GM21526 (cell line): ENCODE results near the gene SDK2.

Experiments used
- ATAC-seq: cut with Tn5 transposase; IDR thresholded peaks from one replicate; pipeline ENCODE4 v1.9.1; 2021; ENCODE audit warnings: moderate library complexity; ENCODE audit not compliant: unreplicated experiment, low FRiP score

SDK2 gene

DNA sequence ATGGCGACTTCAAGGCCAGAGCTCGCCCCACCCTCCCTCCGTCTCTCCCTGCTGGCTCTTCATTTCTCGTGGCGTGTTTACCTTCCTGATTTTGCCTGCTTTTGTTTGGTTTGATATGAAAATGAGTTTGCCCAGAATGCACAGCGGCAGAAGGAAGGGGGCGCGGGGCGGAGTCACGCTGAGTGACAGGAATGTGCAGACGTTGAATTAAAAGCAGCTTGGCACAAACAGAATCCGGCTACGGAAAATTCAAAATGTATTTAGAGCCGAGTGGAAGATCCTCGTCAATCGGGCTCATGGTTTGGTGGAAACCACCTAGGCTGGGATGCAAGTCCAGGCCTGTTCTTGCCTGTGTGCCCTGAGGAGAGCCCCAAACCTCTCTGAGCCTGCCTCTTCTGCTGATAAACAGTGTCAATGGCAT, 102.7 kb downstream of the SDK2 start:
- ATAC-seq: no peak

DNA sequence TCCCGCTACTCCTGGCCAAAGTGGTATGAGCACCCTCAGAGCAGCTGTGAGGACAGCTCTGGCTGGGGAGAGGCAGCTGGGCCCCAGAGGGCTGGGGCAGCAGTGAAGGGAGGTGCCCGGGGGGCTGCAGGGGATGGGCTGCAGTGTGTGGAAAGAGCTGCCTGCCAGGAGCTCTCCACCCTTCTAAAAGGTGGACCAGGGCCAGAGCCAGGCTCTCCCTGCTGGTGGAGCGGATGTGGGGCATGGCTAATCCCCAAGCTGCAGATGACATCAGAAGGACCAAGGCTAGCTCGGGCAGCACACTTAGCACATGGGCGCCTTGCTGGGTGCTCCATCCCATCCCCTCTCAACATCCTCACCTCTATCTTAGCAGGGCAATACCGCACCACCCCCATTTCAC, 103.1 kb downstream of the SDK2 start:
- no peak for ATAC-seq

DNA sequence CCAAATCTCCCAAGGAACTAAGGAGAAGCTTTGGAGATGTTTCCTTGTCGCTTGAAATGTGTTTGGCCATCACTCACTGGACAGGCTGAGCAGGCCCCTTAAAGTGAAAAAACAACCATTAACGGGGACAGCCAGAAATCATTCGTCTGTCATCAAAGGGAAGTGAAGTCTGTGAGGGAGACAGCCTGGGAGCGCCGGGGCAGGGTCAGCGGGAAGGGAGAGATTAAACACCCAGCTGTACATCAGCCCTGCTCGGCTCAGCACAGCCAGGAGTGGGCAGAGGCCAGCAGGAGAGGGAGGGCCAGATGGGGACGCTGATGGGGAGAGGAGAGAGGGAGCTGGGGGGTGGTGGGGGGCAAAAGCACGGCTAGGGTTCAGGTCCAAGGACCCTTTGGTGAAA, 105.1 kb downstream of the SDK2 start:
- ATAC-seq: no peak

DNA sequence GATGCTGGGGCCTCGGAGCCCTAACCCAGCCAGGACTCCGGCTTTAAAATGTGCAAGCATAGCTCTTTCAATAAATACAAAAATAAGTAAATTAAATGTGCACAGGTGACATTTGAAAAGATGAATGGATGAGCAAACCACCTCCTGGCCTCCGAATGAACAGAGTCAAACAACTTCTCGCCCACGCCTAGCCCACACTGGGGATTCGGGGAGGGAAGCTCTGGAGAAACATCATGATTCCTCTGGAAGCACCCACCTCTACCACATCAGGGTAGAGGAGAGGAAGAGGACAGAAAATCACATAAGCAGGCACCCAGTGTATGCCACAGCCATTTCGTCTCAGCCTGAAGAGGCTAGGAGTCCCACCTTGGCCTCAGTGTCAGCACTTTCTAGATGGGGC, 105.8 kb downstream of the SDK2 start:
- no peak for ATAC-seq

DNA sequence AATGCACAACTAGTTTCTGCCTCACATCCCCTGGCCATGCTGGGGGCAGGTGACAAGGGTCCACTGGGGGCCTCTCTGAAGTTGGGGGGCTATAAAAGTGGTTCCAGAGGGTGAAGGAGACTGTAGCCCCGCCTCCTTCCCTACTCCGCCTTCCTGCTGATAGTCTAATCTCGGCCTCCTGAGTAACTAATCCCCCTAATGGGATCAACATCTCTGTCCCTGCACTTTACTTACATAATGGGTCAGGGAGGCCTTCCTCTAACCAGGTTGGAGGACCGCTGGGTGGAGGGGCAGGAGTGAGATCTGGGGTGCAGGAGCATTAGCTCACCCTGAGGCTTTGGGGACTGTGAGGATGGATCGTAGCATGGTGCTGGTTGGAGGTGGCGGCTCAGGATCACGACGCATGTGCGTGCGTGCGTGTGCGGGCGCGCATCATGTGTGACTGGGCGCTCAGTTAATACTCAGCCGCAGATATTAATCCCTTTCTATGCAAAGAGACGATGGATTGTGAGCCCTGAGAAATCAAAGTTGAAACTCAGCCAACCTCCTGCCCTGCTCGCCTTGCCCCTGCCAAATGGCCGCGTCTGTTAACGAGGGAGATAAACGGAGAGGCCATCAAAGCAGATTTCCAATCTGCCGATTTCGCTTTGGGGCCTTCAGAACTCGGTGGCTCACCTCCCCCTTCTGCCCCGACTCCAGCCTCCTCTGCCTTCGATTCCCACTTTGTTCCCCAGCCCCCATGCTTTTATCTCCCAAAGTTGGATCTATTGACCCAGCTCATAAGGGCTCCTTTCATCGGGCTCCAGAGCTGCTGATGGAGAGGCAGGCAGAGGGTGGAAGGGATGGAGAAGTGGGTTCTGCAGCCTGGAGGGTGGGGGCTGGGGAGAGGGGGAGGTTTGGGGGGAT, 107.3 kb downstream of the SDK2 start:
- ATAC-seq: no peak

DNA sequence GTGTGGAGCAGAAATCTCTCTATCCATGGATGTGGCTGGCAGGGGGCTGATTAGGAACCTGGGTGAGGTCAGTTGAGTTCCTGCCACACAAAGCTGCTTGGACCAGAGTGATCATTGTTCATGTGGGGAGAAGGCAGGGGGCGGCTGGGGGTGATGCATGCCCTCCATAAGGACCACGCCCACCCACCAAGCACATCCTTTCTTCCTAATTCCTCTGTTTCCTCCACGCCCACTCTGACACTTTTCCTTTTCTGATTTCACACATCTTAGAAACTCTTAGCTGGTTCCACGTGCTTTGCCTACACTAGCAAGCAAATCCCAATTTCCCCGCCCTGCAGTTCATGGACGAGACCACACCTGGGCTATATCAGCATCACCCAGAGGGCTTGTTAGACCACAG, 108.5 kb downstream of the SDK2 start:
- ATAC-seq: no peak

DNA sequence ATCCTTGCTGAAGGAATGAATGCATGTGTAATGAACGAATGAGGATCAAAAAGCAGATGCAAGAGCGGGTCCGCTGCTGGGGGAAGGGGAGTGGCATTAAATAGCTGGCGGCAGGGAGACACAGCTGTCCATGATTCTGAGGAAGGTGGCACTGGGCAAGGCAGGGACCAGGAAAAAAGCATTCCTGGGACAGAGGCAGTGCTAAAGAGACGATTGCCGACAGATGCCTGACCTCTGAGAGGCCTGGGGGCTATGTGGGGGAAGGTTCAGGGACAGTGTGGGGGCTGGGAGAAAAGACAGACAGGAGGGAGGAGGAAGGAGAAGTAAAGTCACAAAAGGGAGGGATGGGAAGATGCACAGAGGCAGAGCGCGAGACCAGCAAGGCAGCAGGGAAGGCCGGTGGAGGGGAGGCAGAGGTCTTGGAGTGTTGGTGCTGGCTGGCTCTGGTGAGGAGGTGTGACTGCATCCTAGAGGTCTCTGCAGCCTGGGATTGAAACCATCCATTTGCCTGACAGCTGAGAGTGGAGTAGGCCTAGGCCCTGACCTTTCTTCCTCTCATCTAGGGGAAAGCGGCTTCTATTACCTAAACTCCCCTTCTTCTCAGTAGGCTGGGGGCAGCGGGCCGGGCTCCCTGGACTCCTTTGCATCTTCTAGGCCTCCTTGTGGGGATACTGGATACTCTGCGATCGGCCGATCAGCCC, 109.9 kb downstream of the SDK2 start:
- no peak for ATAC-seq

DNA sequence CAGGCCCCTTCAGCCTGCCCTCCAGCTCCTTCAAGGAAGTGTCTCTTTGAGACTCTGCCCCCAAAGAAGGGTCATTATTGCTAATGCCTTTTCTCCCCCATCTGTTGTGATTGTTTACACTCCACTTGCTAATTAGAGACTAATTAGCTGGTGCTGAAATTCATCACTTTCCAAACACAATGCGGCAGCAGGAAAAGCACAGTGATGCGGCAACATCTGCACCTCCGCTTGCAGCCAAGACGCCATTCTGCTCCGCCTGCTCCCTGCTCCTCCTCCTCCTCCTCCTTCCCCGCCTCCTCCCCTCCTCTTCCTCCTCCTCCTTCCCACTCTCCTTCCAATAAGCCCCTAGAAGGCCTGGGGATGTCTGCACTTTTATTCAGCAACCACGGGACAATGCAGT, 110.5 kb downstream of the SDK2 start:
- no peak for ATAC-seq

DNA sequence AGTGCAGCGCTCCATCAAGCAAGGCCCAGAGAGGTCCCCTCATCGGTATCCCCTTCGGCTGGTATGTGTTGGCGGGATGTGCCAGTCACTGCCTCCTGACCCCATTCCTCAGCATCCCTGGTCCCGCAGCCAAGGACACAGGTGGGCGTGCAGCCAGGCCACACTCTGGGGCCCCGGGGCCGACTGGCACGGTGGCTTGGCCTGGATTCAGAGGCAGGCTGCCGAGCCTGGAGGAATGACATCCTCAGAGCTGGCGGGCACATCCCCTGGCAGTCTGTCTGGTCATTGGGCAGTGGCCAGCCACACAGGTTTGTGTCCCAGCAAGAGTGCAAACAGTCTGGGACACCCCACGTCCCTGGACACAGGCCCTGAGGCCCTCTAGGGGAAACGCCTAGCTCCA, 111.1 kb downstream of the SDK2 start:
- ATAC-seq: no peak

DNA sequence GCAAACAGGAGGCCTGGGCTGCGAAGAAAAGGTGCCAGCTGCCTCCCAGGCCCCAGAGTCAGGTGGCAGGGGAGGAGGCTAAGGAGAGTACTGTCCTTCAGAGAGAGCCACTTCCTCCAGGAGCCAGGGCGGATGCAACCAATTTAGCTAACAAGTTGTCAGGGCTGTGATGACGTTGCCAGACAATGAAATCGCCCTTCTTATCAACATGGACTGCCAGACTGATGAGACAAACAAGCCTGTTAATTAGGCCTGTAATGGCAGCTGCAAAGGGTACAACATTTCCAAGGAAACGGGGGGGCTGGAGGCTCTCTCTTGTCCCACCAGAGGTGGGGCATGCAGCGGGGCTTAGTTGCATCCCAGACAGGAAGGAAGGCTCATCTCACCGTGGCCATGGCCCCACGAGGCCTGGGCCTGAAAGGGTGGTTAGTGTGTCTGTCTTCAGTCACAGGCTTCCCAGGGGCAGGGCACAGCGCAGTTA, 111.8 kb downstream of the SDK2 start:
- ATAC-seq: no peak

DNA sequence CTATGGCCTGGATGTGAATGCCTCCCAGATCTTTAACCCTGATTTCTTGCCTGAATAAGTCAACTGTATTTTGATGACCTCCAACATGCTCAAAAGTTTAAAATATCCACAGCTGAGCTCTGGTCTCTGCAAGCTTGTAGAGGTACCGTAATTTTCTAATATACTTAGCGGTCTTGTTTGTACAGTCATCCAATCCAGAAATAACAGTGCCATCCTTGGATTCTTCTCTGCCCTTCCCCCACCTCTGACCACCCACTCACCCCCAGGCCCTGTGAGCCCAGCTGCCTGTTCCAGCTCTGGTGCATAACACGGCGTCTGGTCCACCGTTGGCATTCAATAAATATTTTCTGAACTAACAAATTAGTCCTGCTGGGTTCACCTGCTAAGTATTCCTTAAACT, 113.1 kb downstream of the SDK2 start:
- no peak for ATAC-seq

DNA sequence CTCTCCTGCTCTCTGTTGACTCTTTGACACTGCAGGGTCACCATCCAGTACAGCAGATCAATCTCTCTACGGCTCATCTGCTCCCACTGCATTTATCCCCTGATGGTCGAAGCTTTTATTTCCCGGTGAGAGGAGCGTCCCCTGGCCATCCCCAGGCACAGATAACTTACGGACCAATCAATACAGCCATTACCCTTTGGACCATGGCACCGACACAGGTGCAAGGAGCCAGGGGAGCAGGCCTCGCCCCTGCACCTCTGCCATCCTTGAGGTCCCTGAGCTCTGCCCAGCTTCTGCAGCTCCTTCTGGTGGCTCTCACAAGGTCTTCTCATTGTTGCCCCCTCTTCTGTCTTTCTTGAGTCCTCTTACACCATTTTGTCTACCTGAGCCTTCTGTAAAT, 115.6 kb downstream of the SDK2 start:
- no peak for ATAC-seq

DNA sequence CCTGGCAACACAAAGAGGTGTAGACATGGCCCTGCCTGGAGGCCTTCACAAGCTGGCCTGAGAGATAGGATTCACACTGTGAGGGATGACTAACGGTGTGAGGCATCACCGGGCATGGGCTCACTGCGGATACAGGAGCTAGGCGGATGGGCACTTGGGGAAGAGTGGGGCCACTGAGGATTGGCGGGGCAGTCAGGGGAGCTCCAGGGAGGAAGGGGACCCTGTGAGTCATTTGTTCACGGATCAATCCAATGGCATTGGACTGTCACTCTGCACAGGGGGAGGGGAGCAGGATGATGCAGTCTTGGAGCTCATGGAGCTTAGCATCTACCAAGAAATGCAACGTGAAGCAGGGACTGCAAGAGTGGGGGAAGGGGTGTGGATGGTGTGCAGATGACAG, 117.3 kb downstream of the SDK2 start:
- ATAC-seq: no peak

DNA sequence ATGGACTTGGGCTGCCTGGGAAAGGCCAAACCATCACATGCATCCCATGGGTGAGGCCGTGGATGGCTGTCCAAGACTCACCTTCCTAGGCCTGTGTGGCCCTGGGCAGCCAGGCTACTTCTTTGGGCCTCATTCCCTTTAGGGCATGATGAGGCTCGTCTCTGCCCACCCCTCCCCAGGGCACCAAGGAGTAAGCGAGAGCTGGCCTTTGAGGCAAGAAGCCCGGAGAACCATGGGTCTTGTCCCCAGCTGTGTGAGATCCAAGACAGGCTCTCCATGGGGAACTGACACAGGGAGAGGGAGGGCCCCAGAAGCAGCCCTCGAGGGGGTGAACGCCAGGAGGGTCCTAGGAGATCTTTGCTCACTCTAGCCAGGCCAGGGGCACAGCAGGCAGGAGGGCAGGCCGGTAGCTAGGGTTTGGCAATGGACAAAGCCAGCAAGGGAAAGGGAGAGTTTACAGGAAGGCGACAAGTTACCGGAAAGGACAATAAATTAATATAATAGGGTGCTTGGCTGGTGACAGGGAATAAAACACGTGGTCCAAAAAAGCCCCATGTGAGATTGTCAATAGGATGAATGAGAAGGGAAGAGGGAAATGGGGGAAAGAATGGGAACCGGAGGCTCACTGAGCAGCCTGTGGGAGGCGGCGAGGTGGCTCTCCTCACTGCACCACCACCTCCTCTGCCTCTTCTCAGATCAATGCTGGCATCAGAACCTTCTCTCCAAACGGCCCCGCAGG, 119.1 kb downstream of the SDK2 start:
- ATAC-seq: no peak

DNA sequence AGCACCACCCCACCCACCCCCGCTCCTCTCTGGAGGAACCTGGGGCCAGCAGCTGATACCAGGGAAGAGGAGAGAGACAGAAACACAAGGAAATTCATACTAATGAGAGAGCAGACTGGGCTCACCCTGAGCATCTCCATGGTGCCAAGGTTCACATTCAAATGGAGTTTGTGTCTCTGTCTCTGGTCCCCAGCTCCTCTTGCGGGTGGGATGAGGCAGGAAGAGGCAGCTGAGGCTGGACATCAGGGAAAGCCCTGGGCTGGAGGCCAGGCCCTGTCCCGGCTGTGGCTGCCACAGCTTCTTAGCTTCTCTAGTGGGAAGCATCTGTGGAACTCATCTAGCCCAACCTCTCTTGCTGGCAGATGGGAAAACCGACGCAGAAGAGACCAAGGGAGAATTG, 121.5 kb downstream of the SDK2 start:
- no peak for ATAC-seq

DNA sequence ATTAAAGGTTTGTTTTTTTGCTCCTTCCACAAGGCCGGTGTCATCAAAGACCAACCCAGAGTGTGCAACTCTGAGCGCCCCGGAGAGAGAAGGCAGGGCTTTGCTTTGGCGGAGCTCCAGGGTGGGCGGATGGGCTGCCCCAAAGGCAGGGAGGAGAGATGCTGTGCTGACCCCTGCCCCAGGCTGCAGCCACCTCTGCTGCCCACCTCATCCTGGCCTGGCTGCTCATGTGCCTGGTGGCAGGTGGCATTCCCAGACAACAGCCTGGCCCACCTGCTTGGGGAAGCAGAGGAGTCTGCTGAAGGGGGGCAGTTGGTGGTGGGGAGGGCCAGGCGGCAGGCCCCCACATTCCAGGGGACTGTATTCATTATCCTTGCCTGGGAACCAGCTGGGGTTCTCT, 122.1 kb downstream of the SDK2 start:
- no peak for ATAC-seq

DNA sequence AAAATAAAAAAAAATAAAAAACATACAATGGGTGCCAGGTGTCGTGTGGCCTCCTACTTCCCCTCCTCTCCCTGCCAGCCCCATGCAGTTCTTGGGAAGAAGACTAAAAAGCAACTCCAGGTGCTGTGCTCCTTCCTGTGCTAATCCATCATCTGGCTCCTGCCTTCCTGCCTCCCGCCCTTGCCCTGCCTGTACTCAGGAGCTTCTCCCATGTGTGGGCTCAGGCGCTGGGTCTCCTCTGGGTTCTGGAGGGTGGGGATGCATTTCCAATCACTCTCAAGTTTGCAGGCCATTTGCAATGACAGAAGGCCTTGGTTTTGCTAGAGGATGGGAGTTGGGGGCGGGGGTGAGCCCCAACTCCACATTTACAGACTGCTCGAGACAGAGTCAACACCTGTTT, 122.9 kb downstream of the SDK2 start:
- ATAC-seq: no peak

DNA sequence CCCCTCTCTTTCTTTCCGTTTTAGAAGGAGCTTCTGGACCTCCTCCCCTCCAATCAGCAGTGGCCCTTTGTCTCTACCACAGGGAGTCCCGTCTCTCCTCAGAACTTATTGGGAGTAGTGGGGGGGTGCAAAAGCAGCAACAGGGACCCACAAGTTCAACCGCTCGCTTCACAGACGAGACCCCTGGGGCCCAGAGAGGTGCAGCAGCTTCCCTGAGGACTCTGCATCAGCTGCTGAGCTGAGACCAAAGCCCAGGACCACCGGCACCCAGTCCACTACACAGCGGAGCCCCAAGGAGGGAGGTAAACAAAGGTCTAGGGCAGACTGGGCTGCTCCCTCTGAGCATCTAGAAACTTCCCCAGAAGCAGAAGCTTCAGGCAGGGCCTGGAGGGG, 123.9 kb downstream of the SDK2 start:
- ATAC-seq: no peak

DNA sequence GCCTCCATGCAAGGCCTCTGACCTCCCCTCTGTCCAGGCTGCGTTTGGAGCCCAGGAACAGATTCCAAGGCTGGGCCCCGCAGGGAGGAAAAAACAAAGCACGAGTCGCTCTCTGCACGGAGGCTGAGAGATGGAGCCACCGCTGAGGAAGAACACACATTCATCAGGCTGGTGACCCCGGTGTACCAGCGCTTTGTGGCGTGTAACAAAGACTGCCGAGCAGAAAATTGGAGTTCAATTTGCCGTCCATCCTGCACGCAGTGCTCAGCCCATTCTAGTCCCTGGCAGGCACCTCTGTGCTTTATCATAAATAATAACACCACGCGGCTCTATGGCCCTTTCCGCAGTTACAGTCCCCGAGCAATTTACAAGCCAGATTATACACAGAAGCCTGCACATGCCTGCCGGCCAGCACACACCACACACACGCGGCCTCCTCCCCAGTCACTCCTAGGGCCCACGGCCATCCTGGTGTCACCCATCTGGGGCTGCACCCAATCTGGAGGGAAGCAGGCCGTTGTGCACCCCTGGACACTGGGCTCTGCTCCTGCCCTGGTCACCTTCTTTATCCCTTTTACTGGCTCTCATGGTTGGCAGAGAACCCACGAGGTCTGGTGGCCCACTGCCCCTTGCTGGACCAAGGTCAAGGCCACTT, 124.4 kb downstream of the SDK2 start:
- ATAC-seq: no peak

DNA sequence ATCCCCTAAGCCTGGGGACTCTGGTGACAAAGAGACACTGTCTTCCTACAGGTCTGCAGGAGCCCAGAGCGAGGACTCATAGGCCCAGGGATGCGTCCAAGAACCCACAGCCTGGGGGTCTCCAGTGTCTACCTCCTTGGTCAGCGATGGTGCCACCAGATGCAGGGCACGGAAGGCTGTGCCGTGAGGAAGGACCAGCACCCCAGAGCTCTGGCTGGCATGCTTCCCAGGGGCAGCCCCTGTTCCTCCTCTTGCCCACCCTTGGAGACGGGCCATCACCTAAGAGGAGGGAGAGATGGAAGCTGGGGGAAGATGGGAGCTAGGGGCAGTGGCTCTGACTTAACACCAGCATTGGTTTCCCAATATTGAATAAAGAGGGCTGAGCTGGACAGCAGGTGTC, 125.2 kb downstream of the SDK2 start:
- ATAC-seq: no peak

DNA sequence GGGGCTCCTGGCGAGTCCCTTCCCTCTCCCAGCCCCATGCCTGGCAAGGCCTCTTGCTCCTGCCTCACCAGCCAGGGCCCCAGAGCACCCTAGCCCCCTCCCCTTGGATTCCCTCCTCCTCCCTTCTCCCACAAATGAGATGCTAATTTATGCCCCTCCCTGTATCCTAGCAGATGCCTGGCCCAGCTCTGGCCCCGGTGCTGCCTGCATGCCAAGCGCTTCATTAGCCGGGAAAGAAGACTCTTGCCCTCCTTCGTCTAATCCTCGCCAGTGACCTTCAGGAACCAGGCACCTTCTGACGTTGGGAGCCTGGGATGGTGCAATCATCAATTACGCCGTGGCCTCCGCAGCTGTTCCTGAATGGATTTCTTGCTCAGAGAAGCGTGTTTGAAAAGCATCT, 127.8 kb downstream of the SDK2 start:
- no peak for ATAC-seq
